C4-2B (cell line): Measurements from ENCODE around the gene ITPA.

ENCODE experiments used
- H3K27ac ChIP-seq: fragments of 450-650 bp; 2 replicates; pipeline ENCODE4 v1.5.1; 2017
- ZFX ChIP-seq: fragments of 450-650 bp; IDR thresholded peaks from 2 replicates; pipeline ENCODE4 v1.6.1; 2017
- TF ChIP-seq, protein P1 (sequence below): fragments of 450-650 bp; conservative IDR thresholded peaks from 2 replicates; pipeline ENCODE4 v1.5.1; 2017; ENCODE audit warnings: mild to moderate bottlenecking

ITPA gene

DNA sequence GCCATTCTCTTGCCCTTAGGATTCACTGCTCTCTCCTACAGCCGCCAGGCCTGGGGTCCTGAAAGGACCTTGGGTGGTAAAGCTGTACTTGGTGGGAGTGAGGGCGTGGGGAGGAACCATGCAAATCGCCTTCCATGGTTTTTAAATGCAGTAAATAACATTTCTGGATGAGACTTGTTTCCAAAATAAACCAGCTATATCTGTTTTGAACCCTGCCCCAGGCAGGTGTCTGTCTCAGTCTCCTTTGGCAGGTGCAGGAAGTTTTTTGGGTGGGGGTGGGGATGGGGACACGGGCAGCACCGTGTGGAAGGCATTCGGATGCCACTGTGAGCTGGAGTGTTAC is 14.3 kb downstream of the ITPA start:
- TF ChIP-seq ZFX: no peak
- TF ChIP-seq, protein P1, sequence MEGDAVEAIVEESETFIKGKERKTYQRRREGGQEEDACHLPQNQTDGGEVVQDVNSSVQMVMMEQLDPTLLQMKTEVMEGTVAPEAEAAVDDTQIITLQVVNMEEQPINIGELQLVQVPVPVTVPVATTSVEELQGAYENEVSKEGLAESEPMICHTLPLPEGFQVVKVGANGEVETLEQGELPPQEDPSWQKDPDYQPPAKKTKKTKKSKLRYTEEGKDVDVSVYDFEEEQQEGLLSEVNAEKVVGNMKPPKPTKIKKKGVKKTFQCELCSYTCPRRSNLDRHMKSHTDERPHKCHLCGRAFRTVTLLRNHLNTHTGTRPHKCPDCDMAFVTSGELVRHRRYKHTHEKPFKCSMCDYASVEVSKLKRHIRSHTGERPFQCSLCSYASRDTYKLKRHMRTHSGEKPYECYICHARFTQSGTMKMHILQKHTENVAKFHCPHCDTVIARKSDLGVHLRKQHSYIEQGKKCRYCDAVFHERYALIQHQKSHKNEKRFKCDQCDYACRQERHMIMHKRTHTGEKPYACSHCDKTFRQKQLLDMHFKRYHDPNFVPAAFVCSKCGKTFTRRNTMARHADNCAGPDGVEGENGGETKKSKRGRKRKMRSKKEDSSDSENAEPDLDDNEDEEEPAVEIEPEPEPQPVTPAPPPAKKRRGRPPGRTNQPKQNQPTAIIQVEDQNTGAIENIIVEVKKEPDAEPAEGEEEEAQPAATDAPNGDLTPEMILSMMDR: no peak
- H3K27ac ChIP-seq: no peak overlapping the region

- no peak overlapping the region for H3K27ac ChIP-seq
- TF ChIP-seq ZFX: no peak
- TF ChIP-seq, protein P1: no peak
Observed at GRCh38 chr20:3223994-3224680, 14.8 kb downstream of the ITPA start.

DNA sequence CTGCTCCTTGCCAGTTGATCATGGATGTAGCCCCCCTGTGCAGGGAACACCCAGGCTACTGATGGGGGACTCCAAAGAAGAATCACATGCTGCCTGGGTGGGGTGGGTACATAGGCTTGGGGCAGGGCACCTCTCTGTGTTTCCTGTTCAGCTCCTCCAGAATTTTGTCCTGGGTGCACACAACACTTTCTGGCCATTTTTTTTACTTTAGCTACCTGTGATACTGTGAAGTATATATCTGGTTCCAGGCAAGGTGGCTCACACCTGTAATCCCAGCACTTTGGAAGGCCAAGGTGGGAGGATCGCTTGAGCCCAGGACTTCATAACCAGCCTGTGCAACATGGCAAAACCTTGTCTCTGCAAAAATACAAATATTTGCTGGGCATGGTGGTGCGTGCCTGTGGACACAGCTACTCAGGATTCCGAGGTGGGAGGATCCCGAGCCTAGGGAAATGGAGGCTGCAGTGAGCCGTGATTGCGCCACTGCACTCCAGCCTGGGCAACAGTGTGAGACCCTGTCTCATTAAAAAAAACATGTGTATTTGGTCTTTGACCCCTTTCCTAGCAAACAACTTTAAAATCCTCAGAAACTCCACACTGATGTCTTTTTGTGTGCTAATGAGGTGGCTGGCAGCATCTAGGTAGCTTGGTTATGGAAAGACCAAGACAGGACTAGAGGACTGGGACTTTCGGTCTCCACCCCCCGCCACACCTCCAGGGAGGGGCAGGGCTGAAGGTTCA is 15.6 kb downstream of the ITPA start:
- no peak for TF ChIP-seq ZFX
- TF ChIP-seq, protein P1: no peak
- no peak overlapping the region for H3K27ac ChIP-seq

DNA sequence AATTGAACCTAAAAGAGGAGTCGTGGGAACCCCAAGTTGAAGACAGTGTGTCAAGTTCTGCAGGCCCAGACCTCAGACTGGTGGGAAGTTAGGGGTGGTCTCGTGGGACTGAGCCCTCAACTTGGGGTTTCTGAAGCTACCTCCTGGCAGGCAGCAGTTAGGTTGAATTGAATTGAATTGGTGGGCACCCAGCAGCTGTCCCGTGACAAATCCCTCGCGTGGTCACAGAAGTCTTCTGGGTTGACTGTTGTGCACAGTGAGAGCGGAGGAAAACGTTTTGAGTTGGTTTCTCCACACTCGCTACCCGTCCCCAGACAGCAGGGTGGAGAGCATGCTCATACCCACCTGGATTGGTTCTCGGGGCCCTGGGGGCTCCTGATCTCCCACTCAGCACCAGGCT is 16.8 kb downstream of the ITPA start:
- no peak for TF ChIP-seq ZFX
- TF ChIP-seq, protein P1: no peak
- H3K27ac ChIP-seq: no peak overlapping the region

DNA sequence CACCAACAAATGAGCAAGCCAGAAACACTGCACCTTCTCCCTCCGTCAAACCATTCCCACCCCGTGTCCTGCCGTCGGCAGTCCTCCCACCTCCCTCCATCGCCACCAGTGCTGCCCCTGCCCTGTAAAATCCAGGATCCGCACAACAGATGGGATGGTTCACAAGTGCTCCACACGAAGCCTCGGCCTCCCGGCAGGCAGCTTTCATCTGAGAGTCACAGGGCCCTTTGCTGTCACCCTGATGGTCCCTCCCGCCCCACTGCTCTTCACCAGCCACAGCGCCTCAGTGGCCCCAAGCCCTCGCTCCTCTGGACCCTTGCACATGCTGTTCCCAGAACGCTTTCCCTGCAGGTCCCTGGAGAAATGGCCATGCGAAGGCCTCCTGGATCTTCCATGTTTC is 17.6 kb downstream of the ITPA start:
- TF ChIP-seq, protein P1: no peak
- no peak for TF ChIP-seq ZFX
- H3K27ac ChIP-seq: no peak overlapping the region

GRCh38 chr20:3227506-3227905 is 18.2 kb downstream of the ITPA start:
- no peak overlapping the region for H3K27ac ChIP-seq
- TF ChIP-seq ZFX: no peak
- TF ChIP-seq, protein P1: no peak

GRCh38 chr20:3227936-3228749 is 18.8 kb downstream of the ITPA start:
- H3K27ac ChIP-seq: no peak overlapping the region
- TF ChIP-seq, protein P1: no peak
- no peak for TF ChIP-seq ZFX
